Esophagus squamous epithelium (tissue), 4 donors: ENCODE data around the gene SPATA13.

ENCODE experiments used
- POLR2A ChIP-seq, 4 donors: fragments of 450-650 bp; IDR thresholded peaks; one replicate each; pipeline ENCODE4 v1.6.1; 2017; ENCODE audit warnings: antibody characterized with exemption in 4 of 4, mild to moderate bottlenecking in 4 of 4, moderate library complexity in 3 of 4
- TF ChIP-seq, protein P1 (sequence below), 6 experiments: fragments of 450-650 bp in 4 of 6; fragments of 200-600 bp in 2 of 6; sonication (generic) in 2 of 6; IDR thresholded peaks; one replicate each; pipeline ENCODE4 v1.5.1; 2016 to 2019; ENCODE audit warnings: antibody characterized with exemption in 6 of 6, mild to moderate bottlenecking in 4 of 6, moderate library complexity in 4 of 6

DNA sequence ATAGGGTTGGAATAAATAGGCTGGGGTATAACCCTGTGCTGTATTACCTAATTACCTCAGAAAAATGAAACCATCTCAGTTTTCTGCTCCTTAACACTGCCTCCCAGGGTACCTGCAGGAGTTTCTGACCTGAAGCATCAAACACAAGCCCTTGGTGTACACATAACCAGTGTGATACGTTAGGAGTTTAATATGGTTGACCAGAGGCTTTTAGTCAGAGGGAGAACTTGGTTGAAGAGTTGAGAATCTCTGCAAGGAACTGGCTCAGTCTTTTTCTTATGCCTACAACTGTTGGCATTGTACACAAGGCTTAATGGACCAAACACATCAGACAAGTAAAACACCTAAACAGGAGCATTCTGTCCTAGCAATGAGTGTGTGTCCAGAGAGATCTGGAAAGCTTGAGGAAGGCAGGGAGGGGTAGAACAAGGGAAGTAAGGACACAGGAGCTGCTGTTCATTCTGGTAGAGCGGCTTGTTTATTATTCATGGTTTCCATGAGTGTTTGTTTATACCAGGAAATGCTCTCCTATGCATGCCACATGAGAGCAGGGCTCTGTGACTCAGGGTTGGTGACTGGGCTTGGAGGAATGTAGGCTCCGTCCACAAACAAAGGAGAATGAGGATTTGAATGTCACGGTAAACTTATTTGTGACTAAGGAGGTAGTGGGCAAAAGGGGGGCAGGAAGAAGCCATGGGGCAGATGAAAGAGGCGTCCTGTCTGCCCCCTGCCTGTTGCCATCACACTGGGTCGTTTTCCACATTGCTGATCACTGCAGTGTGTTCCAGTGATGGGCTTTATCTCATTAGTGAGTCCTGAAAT lies 11.9 kb upstream of the SPATA13 start:
- TF ChIP-seq, protein P1, sequence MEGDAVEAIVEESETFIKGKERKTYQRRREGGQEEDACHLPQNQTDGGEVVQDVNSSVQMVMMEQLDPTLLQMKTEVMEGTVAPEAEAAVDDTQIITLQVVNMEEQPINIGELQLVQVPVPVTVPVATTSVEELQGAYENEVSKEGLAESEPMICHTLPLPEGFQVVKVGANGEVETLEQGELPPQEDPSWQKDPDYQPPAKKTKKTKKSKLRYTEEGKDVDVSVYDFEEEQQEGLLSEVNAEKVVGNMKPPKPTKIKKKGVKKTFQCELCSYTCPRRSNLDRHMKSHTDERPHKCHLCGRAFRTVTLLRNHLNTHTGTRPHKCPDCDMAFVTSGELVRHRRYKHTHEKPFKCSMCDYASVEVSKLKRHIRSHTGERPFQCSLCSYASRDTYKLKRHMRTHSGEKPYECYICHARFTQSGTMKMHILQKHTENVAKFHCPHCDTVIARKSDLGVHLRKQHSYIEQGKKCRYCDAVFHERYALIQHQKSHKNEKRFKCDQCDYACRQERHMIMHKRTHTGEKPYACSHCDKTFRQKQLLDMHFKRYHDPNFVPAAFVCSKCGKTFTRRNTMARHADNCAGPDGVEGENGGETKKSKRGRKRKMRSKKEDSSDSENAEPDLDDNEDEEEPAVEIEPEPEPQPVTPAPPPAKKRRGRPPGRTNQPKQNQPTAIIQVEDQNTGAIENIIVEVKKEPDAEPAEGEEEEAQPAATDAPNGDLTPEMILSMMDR (IDR thresholded peaks at IDR 0.05): peak in 1 of 6 experiments; percentile 20
- TF ChIP-seq POLR2A (IDR thresholded peaks at IDR 0.05): no peak
